DOHH2 (cell line): Measurements from ENCODE around the gene M6PR.
"Not testable (repeated sequence)": the region's sequence is repeated elsewhere in the genome, so short reads cannot be mapped to it uniquely, and the experiment has no call there.

ENCODE experiments used
- CTCF ChIP-seq: fragments of 200-600 bp; sonication (generic); IDR thresholded peaks from one replicate; pipeline ENCODE4 v1.5.1; 2014; ENCODE audit warnings: antibody characterized with exemption, mild to moderate bottlenecking, low read depth, low read length; ENCODE audit not compliant: poor library complexity, severe bottlenecking
- EZH2phosphoT487 ChIP-seq: fragments of 200-600 bp; sonication (generic); IDR thresholded peaks from 2 replicates; pipeline ENCODE4 v1.6.1; 2017; ENCODE audit warnings: borderline replicate concordance, mild to moderate bottlenecking, antibody characterized with exemption, low read length, moderate library complexity, mixed read lengths

DNA sequence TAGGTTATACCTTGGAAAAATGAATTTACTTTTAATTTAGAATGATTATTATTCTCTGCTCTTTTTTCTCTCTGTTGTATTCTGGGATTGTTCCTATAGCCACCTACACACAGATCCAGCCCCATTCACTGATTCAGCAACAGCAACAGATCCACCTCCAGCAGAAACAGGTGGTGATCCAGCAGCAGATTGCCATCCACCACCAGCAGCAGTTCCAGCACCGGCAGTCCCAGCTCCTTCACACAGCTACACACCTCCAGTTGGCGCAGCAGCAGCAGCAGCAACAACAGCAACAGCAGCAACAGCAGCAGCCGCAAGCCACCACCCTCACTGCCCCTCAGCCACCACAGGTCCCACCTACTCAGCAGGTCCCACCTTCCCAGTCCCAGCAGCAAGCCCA is 17.0 kb downstream of the M6PR start:
- not testable (repeated sequence) for TF ChIP-seq CTCF, EZH2phosphoT487
